HG03469 (cell line): ENCODE data around the gene PLEKHG7.

Experiments
- ATAC-seq: cut with Tn5 transposase; IDR thresholded peaks from one replicate; pipeline ENCODE4 v1.9.1; 2021; ENCODE audit warnings: mild to moderate bottlenecking, moderate library complexity, moderate number of reproducible peaks; ENCODE audit not compliant: unreplicated experiment

PLEKHG7 gene

DNA sequence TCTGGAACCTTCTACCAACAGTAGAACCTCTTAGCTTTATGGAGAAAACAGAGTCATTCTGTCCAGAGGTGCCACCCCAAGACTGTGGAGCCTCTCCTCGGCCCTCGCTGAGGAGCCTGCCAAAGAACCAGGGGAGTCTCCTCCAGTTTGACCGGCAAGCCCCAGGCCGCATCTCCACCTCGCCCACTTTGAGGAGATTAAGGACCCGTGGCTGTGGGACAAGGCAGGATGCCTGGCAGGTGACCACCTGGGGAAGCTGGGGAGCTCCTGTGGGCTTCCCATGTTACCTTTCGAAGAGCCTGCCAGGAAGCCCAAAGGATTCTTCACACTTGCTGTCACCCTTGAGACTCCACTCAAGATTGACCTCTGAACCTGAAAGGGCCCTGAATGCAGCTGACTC is 3.8 kb downstream of the PLEKHG7 start:
- no peak for ATAC-seq

DNA sequence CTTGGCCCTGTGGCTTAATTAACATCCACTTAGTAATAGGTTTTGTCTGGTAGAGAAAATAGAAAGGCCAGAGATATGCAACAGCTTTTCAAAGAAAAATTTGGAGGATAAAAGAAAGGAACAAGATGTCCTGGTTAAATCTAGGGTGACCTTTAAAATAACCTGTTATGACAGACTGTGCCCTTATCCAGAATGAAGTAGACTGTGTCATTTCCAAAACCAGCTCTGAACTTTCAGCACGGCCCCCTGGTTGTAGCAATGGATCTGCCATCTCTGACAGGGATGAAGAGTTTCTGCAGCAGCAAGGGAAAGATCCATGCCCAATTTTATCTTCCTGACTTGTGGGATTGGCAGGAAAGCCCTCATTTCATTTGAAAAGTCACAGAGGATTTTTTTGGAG is 5.1 kb downstream of the PLEKHG7 start:
- ATAC-seq = no peak

DNA sequence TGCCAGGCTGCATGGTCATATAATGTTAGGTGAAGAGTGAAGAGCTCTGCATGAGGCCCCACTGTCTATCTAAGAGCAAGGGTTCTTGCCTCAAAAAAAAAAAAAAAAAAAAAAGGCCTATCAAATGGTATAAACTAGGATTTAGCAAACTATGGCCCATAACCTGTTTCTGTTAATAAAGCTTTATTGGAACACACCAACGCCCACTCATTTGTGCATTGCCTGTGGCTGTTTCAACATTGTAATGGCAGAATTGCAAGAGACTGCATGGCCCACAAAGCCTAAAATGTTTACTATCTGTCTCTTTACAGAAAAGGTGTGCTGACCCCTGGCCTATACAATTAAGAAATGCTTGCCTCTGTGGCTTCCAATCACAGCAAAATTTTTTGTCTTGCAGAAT is 12.8 kb downstream of the PLEKHG7 start:
- no peak for ATAC-seq

DNA sequence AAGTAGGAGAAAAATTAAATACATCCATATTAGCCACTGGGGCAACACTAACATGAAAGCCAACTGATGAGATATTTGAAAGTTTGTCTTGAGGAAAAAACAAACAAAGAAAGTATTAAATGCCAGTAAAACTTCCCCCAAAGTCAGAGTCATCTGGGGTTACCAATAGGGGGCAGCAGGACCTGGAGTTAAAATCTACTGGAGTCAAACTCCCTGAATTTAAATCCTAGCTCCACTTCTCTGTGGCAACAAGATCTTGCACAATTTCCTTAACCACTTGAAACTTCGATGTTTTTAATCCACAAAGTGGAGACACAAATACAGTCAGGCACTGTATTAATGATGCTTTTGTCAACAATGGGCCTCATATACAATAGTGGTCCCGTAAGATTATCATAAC is 14.4 kb downstream of the PLEKHG7 start:
- no peak for ATAC-seq

DNA sequence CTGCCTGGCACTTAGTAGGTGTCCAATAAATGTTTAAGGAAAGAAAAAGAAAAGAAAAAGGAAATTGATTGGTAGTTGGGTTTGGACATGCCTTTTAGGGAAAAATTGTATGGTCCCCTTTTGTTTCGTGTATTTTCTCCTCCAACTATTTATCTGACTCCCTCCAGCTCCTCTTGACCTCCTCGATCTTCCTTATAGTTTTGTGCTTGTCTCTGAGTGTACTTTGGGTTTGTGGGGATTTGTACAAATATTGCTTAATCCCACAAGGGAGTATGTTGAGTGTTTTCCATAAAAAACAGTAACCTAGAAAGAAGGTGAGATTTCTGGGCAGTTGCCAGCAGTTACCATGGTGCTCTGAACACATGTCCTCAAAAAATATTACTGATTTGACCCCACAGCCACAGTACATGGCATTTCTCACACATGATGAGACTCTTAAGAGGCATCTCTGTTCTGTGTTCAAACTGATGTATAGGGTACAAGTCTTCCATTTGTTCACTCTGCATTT is 15.7 kb downstream of the PLEKHG7 start:
- no peak for ATAC-seq

DNA sequence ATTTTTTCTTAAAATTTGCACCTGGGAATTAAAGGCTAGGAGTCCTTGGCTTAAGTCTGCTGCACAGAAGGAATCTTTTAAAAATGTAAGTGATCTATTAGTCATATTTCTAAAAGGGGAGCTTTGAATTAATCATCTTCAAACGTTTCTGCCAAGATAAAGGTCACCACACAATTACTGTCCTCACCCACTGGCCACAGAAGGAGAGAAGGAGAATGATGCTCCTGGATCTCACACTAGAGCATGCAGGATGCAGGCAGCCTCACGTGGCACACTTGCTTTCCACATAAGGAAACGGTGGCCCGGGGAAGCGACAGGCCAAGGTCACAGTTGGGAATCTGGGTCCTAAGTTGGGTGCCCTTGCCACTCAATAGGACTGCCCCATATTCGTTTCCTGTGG is 16.9 kb downstream of the PLEKHG7 start:
- ATAC-seq = no peak

DNA sequence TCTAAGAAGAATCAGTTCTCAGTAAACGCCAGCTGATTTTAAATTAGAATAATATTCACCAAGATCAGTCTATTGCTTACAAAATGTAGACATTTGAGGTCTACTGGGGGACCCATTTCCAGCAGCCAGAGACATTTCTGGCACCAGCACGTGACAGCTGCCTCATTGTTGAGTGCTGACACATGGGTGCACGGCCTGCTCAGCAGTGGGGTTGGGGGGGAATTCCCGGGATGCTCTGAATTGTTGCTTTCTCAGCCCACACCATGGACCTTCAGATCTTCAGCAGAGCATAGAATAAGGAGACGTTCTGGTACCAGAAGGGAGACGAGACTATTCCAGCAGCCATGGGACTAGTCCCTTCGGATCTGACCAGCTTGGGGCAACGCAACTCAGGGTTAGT is 18.3 kb downstream of the PLEKHG7 start:
- no peak for ATAC-seq

DNA sequence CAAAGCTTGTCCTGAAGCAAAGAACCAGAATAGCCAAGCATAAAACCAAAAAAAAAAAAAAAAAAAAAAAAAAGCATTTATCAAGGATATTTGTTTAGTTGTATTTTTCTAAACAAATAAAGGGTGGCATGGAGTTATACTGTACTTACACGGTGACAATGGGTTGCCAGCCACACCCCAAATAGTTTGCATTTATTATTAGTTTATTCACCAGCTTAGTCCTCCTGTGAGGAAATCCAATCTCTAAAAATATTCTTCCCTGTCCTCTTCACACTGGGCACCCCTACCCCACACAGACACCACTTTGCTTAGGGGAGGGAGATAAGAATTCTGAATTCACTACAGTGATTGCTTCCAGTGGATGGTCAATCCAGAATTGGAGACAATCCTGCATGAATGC is 18.9 kb downstream of the PLEKHG7 start:
- no peak for ATAC-seq

DNA sequence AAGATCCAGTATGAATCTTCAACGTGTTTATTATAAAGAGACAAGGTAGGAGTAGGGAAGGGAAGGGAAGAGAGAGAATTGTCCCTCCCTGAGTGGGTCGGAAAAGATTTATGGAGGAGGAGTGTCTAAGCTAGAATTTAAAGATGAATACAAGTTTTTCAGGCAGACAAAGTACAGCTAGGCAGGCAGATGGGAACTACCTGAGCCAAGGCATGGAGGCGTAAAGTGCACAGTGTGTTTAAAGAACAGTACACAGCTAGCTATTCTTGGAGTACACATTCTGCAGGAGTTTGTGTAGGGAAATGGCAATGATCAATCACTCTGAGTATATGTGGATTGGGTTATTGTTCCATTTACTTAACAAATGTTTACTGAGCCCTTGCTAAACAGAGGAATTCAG is 20.1 kb downstream of the PLEKHG7 start:
- ATAC-seq = no peak

DNA sequence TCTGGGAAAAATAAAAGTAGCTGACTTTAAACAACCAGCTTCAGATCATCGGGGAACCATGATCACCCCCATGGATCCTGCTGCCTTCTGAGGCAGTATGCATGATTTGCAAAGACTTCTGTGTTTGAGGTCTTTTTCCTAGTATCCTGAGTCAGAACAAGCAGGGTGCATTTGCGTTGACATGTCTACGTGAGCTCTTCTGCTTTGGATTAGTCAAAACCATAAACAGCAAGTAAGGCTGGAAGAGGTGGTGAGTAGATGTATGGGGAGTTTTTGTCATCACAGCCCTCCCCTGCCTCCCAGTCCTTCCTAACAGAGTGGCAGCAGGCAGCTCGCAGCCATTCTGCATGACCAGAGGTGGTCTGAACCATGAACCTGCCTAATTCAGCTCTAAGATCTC is 24.1 kb downstream of the PLEKHG7 start:
- no peak for ATAC-seq

DNA sequence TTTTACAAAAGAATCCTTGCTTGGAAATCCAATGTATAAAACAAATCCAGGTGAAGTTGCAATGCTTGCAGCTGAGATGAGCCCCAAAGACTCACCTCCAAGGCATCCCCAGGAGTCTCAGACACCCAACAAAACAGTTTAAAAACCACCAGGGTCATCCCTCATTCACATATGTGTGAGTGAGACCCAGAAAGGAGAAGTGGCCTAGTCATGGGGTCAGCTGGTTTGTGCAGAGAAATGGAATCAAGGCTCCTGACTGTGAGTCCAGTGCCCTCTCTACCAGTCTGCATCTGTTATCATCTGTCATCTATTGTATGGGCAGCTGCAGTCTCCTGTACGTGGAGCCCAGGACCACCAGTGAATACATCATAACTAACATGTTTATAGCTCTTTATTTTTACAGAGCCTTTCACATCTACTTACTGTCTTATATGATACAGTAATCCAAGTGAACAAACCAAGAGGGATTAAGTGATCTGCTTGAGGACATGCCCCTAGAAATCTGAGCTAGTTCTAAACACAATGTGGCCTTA is 27.1 kb downstream of the PLEKHG7 start:
- no peak for ATAC-seq

DNA sequence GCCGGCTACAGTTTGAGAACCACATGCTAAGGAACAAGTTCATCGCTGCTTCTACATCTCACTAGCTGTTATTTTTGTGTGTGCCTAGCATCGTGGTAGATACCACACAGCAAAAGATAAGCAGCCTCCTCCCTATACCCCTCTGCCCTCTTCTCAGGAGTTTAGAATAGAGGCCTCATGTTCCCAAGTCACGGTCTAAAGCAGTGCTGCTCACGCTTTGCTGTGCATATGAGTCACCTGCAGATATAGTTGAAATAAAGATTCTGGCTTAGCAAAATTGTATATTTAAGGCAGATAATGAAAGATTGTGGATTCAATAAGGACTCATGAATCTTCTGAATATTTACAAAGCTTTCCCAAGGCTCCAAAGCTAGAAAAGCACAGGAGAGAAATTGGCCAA is 28.0 kb downstream of the PLEKHG7 start:
- no peak for ATAC-seq

DNA sequence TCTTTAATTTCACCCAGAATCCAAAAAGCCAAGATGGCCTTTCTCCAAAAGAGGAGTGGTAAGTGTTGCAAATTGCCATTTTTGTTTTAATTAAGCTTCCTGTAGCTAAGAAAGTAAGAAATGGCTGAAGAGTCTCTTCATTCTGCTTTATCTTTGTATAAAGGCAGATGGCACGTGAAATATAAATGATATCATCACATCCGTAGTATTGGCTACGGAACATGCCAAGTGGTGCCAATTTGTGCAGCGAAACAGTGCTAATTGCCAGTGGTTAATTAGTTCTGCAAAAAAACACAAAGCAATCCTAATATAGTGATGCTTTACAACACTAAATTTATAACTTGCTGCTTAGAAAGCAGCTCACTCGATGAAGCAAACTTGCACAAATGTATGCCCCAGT is 29.4 kb downstream of the PLEKHG7 start:
- no peak for ATAC-seq

DNA sequence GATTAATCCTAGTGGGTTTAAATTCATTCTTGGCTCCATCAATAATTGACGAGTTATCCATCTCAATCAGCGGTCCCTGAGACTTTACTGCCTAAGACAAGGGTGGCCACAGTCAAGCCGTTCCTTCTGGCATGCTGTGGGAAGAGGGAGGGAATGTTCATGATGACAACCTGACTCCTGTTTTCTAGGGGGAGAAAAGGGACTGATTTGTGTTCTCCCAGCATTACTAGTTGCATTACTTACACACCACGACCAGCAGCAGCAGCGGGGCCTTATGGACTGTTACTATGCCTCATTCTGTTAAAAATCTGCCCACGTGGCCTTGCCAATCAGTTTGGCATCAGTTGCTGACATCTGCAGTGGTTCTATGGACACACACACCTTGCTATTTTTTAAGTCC is 29.9 kb downstream of the PLEKHG7 start:
- no peak for ATAC-seq

DNA sequence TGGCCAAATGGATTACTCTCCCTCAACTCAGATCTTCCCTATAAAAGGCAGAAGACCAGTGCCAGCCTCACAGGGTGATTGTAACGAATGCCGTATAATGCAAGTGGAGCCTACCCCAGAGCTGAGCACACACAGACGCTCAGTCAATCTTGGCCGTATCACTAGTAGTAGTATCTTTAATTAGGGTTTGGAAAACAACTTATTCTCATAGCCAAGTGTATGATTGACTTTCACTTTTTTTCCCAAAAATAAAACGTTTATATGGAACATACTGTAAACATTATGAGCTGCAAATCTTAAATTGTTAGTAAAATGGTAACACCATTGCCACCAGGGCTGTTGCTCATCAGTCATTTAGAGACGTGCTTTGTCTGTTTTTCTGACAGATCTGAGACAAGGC is 30.4 kb downstream of the PLEKHG7 start:
- no peak for ATAC-seq

DNA sequence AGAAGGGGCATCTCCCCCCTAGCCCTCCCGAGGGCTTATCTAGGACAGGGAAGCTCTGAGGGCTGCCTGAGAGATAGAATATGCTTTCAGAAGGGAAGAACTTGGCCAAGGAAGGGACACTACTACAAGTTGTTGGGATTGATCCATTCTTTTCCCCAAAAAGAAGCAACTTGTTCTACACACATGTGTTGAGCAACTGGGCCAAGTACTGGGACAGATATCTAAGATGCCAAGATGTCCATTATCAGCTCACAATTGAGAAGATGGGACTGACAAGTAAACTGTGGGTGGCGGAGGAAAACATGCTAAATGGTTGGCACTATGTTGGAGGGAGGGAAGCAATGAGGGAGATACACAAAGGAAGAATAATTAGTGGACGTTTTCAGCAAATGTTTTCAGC is 30.9 kb downstream of the PLEKHG7 start:
- no peak for ATAC-seq

DNA sequence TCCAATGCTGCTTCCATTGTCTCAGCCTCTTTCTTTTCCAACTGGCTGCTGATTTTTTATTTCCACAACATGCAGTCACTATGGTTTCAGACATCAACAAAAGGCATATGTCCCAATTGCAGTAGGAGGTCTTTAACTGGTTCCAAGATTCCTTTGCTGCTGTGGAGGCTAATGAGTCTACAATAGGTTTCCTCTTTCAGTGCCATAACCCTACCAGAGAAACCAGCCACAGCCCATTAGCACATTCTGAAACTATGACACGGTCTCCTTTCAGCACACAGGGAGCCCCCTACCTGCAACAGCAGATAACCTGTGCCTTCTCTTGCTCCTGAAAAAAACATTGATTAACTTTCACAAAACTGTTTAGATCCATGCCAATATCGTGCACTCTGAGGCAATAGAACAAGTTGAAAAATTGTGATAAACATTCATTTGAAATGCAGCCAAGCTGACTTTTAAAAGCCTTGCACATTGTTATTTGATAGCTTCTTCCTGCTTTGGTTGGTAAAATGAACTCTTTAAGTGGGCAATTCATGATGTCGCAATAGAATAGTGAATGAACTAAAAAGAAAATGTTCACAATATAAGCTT is 32.4 kb downstream of the PLEKHG7 start:
- ATAC-seq = no peak

DNA sequence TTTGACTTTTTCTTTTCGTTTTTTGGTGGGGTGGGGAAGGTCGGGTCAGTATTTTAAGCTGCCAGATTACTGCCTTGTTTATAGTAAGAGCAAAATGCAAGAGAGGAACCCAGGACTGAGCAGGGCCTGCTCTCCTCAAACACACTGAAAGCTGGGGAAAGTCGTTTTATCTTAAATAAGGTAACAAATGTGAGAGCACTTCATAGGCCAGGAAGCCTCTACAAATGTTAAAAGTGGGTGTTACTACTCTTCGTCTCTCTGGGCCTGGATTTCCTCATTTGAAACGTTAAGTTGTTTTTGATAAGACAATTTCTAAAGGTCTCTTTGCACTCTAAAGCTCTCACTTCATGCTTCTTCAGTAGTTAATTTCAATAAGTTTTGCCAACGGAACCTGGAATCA is 33.8 kb downstream of the PLEKHG7 start:
- ATAC-seq = no peak

DNA sequence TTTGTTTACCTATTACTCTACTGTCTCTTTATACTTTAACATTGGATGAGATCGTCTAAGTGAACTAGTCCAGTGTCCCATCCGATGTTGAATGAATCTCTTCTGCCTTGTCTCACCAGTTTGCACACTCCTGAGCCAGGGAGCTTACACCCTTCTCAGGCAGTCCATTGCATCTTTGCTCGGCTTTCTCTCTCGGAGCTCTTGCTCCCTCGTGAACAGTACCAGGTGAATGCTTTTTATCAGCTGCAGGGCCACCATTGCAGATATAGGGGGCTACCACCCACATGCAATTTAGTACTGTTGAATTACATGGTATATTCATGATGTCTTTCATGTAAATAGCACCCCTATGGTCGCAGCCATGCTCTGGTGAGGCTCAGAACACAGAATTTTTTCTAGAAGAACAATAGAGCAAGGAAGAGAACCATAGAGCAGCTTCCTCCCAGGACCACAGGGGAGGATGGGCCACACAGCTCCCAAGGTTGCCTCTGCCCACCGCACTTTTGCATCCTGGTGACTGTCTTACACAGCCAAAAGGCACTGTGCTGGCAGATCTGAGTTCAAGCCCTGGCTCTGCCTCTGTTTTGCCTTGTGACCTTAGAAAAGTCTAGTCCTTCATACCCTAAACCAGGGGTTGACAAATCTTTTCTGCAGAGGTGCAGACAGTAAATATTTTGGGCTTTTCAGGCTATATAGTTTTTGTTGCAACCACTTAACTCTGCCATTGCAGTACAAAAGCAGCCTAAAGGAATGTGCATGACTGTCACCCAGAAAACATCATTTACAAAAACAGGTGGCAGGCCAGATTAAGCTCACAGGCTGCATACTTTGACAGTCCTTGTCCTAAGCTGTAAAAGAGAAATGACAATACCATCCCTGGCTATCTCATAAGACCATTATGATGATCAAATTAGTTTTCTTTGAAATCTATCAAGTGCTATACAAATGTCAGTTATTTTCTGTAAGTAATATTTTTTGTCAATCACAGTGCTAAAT is 35.4 kb downstream of the PLEKHG7 start:
- no peak for ATAC-seq

DNA sequence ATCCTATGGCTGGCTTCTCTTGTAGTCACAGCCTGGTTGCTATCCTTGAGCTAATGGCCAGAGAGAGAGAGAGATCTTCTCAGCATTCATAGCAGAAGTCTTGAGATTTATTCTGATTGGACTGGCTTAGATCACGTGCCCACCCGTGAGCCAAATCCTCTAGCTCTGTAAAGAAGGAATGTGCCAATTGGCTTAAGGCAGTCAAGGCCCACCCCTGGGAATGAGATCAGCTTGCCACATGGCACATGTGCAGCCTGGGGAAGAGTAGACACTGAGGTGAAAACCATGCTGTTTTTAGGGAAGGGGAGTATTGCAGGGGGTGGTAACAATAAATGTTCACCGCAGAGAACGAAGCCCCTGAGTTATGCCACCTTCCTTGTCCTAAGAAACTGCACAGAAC is 36.3 kb downstream of the PLEKHG7 start:
- no peak for ATAC-seq

DNA sequence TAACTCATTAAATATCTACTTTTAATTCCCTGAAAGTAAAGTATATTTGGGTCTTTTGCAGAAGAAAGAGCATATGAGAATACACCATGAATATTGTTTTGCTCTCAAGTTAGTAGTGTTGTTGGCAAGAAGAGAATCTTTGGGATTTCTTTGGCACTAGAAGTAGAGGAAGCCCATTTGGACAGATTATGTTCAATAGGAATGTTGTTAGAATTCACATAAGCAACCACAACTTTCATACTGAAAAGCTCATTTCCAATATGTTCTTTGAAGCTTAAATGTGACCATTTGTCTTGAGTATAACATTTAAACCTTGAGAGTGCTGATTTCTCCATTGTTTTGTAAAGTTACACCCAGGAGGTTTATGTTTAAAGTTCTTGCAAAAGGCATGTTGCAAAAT is 37.6 kb downstream of the PLEKHG7 start:
- ATAC-seq = no peak

DNA sequence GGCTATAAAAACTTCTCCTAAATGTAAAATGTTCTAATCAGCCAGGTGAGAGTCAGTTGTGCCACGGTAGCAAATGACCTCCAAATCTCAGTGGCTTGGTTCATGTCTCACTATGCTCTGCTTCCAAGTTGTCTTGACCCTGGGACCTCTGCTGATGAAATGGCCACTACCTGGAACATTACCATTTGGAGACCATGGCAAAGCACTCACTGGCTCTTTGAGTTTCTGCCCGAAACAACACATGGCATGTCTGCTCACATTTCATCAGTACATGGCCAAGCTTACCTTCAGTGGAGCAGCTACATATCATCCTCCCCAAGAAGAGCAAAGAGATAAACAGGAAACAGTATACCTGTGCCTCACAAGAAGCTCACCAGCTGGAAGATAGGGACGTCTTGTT is 40.2 kb downstream of the PLEKHG7 start:
- ATAC-seq = no peak
